ENCODE data around the gene PMEPA1. TPM values are rescaled to one million over a fixed set of nuclear protein-coding genes. Genes with fewer than 3 reads are reported as not detected.

The PMEPA1 gene
- total RNA-seq, 1 donor from 2014 or later: 49.4 TPM

DNA sequence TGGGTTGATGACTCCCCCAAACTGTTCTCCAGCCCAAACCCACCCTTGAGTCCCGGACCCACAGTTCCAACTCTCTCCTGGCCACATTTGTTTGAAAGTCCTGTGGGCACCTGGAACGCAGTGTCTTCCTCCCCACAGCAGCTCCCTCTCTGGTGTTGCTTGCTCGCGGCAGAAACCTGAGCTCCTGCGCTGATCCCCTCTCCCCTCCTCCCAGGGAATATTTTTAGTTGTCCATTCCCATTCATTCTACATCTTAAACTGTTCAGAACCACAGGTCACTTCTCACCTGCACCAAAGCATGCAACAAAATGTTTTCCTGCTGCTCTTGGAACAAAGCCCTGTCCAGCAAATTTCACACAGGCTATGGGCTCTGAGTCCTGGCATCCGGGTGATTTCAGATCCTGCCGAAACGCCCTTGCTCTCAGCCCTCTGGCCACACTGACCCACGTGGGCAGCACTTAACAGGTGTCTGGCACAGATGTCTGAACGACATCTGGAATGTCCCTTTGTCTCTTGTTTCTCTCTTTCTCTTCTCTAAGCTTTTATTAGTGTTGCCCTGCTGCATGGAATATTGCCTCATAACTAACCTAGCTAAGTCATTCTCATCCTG is 27.0 kb upstream of the PMEPA1 start:
- Mint-ChIP-seq H3K36me3 (ENCODE audit: low read depth, unreplicated experiment) (no peaks in the 10 kb centered on the region), H3K4me3 (ENCODE audit: unreplicated experiment) (no peak overlapping the region), H3K27me3 (ENCODE audit: low read depth, unreplicated experiment) (peaks cover 38% of the 10 kb centered on the region), H3K27ac (ENCODE audit: unreplicated experiment) (no peak overlapping the region), H3K9me3 (ENCODE audit: unreplicated experiment) (peaks cover 5% of the 10 kb centered on the region), H3K4me1 (ENCODE audit: low read depth, unreplicated experiment) (peaks cover 4% of the 10 kb centered on the region)
- FAIRE-seq (no peak), DNase-seq (ENCODE audit: low read depth) (no peak)
- no peaks in the 10 kb centered on the region for H3K36me3 ChIP-seq (ENCODE audit: insufficient read depth, low read length)
- no peak overlapping the region for H3K9ac ChIP-seq (ENCODE audit: low read length)
- no peak overlapping the region for H3K4me2 ChIP-seq (ENCODE audit: low read length)
- H3K27ac ChIP-seq (ENCODE audit: low read depth, low read length): no peak overlapping the region
- H2AFZ ChIP-seq (ENCODE audit: low read depth, low read length): no peak overlapping the region
- peaks cover 5% of the 10 kb centered on the region for H3K4me1 ChIP-seq (ENCODE audit: insufficient read depth, low read length)
- no peaks in the 10 kb centered on the region for H4K20me1 ChIP-seq (ENCODE audit: insufficient read depth, low read length)
- H3K9me3 ChIP-seq (ENCODE audit: insufficient read depth, low read depth, low read length): no peaks in the 10 kb centered on the region
- no peak for TF ChIP-seq EZH2 (IDR thresholded peaks at IDR 0.05; ENCODE audit: insufficient read depth, low read length)
- TF ChIP-seq, protein P1, sequence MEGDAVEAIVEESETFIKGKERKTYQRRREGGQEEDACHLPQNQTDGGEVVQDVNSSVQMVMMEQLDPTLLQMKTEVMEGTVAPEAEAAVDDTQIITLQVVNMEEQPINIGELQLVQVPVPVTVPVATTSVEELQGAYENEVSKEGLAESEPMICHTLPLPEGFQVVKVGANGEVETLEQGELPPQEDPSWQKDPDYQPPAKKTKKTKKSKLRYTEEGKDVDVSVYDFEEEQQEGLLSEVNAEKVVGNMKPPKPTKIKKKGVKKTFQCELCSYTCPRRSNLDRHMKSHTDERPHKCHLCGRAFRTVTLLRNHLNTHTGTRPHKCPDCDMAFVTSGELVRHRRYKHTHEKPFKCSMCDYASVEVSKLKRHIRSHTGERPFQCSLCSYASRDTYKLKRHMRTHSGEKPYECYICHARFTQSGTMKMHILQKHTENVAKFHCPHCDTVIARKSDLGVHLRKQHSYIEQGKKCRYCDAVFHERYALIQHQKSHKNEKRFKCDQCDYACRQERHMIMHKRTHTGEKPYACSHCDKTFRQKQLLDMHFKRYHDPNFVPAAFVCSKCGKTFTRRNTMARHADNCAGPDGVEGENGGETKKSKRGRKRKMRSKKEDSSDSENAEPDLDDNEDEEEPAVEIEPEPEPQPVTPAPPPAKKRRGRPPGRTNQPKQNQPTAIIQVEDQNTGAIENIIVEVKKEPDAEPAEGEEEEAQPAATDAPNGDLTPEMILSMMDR (IDR thresholded peaks at IDR 0.05; ENCODE audit: insufficient read depth, low read depth, low read length): no peak
- peaks cover 10% of the 10 kb centered on the region for H3K27me3 ChIP-seq (ENCODE audit: insufficient read depth, low read length)
- no peaks in the 10 kb centered on the region for H3K79me2 ChIP-seq (ENCODE audit: insufficient read depth, low read length)
- H3K4me3 ChIP-seq (ENCODE audit: insufficient read depth, low read depth, low read length): no peak overlapping the region

- no peak overlapping the region for H3K4me2 ChIP-seq (ENCODE audit: low read length)
- TF ChIP-seq EZH2 (IDR thresholded peaks at IDR 0.05; ENCODE audit: insufficient read depth, low read length): no peak
- TF ChIP-seq, protein P1 (IDR thresholded peaks at IDR 0.05; ENCODE audit: insufficient read depth, low read depth, low read length): no peak
- no peak for FAIRE-seq
- Mint-ChIP-seq H3K9me3 (ENCODE audit: unreplicated experiment) (peaks cover 5% of the 10 kb centered on the region), H3K36me3 (ENCODE audit: low read depth, unreplicated experiment) (no peaks in the 10 kb centered on the region), H3K27ac (ENCODE audit: unreplicated experiment) (no peak overlapping the region), H3K4me3 (ENCODE audit: unreplicated experiment) (no peak overlapping the region), H3K4me1 (ENCODE audit: low read depth, unreplicated experiment) (peaks cover 4% of the 10 kb centered on the region), H3K27me3 (ENCODE audit: low read depth, unreplicated experiment) (peaks cover 45% of the 10 kb centered on the region)
- H3K9me3 ChIP-seq (ENCODE audit: insufficient read depth, low read depth, low read length): no peaks in the 10 kb centered on the region
- no peak for DNase-seq (ENCODE audit: low read depth)
- H3K36me3 ChIP-seq (ENCODE audit: insufficient read depth, low read length): no peaks in the 10 kb centered on the region
- H3K27me3 ChIP-seq (ENCODE audit: insufficient read depth, low read length): peaks cover 10% of the 10 kb centered on the region
- no peak overlapping the region for H2AFZ ChIP-seq (ENCODE audit: low read depth, low read length)
- no peak overlapping the region for H3K4me3 ChIP-seq (ENCODE audit: insufficient read depth, low read depth, low read length)
- H3K27ac ChIP-seq (ENCODE audit: low read depth, low read length): no peak overlapping the region
- peaks cover 5% of the 10 kb centered on the region for H3K4me1 ChIP-seq (ENCODE audit: insufficient read depth, low read length)
- H3K9ac ChIP-seq (ENCODE audit: low read length): no peak overlapping the region
- no peaks in the 10 kb centered on the region for H4K20me1 ChIP-seq (ENCODE audit: insufficient read depth, low read length)
- no peaks in the 10 kb centered on the region for H3K79me2 ChIP-seq (ENCODE audit: insufficient read depth, low read length)
These were observed 26.3 kb upstream of the PMEPA1 start for GRCh38 chr20:57735831-57736737.
